Measurements from ENCODE around the gene DNAI2.
A peak's percentile ranks its signal among the peaks of the same experiment; 100 is the strongest.

GRCh38 chr17:74354123-74354522 is 80.1 kb downstream of the DNAI2 start:
- TF ChIP-seq POLR2A (IDR thresholded peaks at IDR 0.05), result no peak
- peak in 5 of 6 experiments; percentile 18 to 66 (median 55) for TF ChIP-seq CTCF (IDR thresholded peaks at IDR 0.05)
